Measurements from ENCODE around the gene ZBTB40. TPM values are rescaled to one million over a fixed set of nuclear protein-coding genes. Genes with fewer than 3 reads are reported as not detected.

The ZBTB40 gene
- total and polyA plus RNA-seq, 10 of the 15 experiments (the other 5 are each of a cell fraction or from before 2014, with no cell fraction given), result 1.9 to 14.4 (median 9.0) TPM

GRCh38 chr1:22544606-22545005 is 93.0 kb downstream of the ZBTB40 start:
- intact Hi-C loops (cut with micrococcal nuclease; ENCODE audit: unreplicated experiment), result no loop called here
- DNase-seq (ENCODE audit: low read depth, low spot score), result no peak
- WGBS (ENCODE audit: insufficient coverage, insufficient replicate concordance, low lambda C conversion rate, missing lambda C conversion rate), result 42% methylated on average over 12 of the region's 12 CpGs

More at GRCh38 chr1:22544606-22545005, 93.0 kb downstream of the ZBTB40 start:
- Histone ChIP-seq H4K20me1 (ENCODE audit: control insufficient read depth, insufficient read depth) (no peaks in the 10 kb centered on the region), H3K27me3 (replicated peaks in 1 of 2; ENCODE audit: control insufficient read depth in 2 of 2, insufficient read depth in 2 of 2, low read length in 1 of 2) (no peaks in the 10 kb centered on the region), H3K36me3 (ENCODE audit: control insufficient read depth in 2 of 2, insufficient read depth in 2 of 2, low read length in 1 of 2) (no peaks in the 10 kb centered on the region), H2AFZ (ENCODE audit: control insufficient read depth, low read depth, low read length) (no peak overlapping the region), H3K4me1 (ENCODE audit: control insufficient read depth, insufficient read depth, low read length) (no peaks in the 10 kb centered on the region), H3K9me3 (replicated peaks; ENCODE audit: control insufficient read depth, insufficient read depth, low read length) (no peaks in the 10 kb centered on the region), H3K79me2 (ENCODE audit: control insufficient read depth, insufficient read depth, low read length) (no peaks in the 10 kb centered on the region), H3K9ac (ENCODE audit: control insufficient read depth, insufficient read depth, low read length) (no peak overlapping the region), H3K4me3 (no peak overlapping the region), H3K27ac (ENCODE audit: control insufficient read depth, insufficient read depth) (no peak overlapping the region), H3K4me2 (ENCODE audit: control insufficient read depth, insufficient read depth) (no peak overlapping the region)
- ATAC-seq (no peak), FAIRE-seq (no peak)
- no peak for TF ChIP-seq GABPA (IDR thresholded peaks at IDR 0.05; ENCODE audit: low read depth)
- TF ChIP-seq CBX5 (IDR thresholded peaks at IDR 0.05; ENCODE audit: low read depth), result no peak
- TF ChIP-seq ELK1 (IDR thresholded peaks at IDR 0.05; ENCODE audit: low read depth, low read length), result no peak
- TF ChIP-seq TBL1XR1 (IDR thresholded peaks at IDR 0.05; ENCODE audit: low read depth, low read length), result no peak
- no peak for TF ChIP-seq SMC3 (IDR thresholded peaks at IDR 0.05; ENCODE audit: borderline replicate concordance, low read length)
- TF ChIP-seq ZNF592 (IDR thresholded peaks at IDR 0.05), result no peak
- TF ChIP-seq ZBTB40 (IDR thresholded peaks at IDR 0.05; ENCODE audit: borderline replicate concordance), result no peak
- no peak for TF ChIP-seq BHLHE40 (IDR thresholded peaks at IDR 0.05; ENCODE audit: borderline replicate concordance in 1 of 2, low read depth in 2 of 2, low read length in 1 of 2)
- no TSS peak for BruUV-seq (replicated peaks)
- in situ Hi-C loops (cut with MboI), result no loop called here
- ChIA-PET CTCF (no interaction called here), RAD21 (ENCODE audit: unreplicated experiment) (no interaction called here), SMC1A (ENCODE audit: uncharacterized antibody, unreplicated experiment) (no interaction called here), POLR2A (no interaction called here)

Data from GM12878 (cell line).